Stimulated activated CD8-positive, alpha-beta memory T cell treated with anti-CD3 and anti-CD28 coated beads, Interleukin-12 subunit alpha, Interleukin-12 subunit beta, amount 100 ng/mL, for 24 hours (primary cell): ENCODE measurements around the gene GPR146.
"Not testable (repeated sequence)": the region's sequence is repeated elsewhere in the genome, so short reads cannot be mapped to it uniquely, and the experiment has no call there.

Experiments
- DNase-seq: peaks from one replicate; pipeline ENCODE4 v3.0.0-alpha.2; 2020; ENCODE audit errors: extremely low read depth

GPR146 gene

GRCh38 chr7:1044189-1045068, at the start of gene GPR146:
Gene GPR146, plus strand, starts transcription at chr7:1044546. Its CDS starts 12,970 bp downstream, at chr7:1057516.
- peak; percentile 84 for DNase-seq

- DNase-seq, result no peak
Measured at GRCh38 chr7:994592-995308, 49.6 kb upstream of the GPR146 start.

GRCh38 chr7:995571-995970, 48.8 kb upstream of the GPR146 start:
- no peak for DNase-seq

- DNase-seq, result no peak
Measured at GRCh38 chr7:996079-996872, 48.1 kb upstream of the GPR146 start.

GRCh38 chr7:997404-998395, 46.6 kb upstream of the GPR146 start:
- no peak for DNase-seq

- no peak for DNase-seq
Measured at GRCh38 chr7:999149-999879, 45.0 kb upstream of the GPR146 start.

GRCh38 chr7:999941-1000935, 44.1 kb upstream of the GPR146 start:
- no peak for DNase-seq

GRCh38 chr7:1001069-1001770, 43.1 kb upstream of the GPR146 start:
- DNase-seq, result not testable (repeated sequence)

GRCh38 chr7:1002026-1002425, 42.3 kb upstream of the GPR146 start:
- DNase-seq, result not testable (repeated sequence)

- not testable (repeated sequence) for DNase-seq
Measured at GRCh38 chr7:1002445-1002844, 41.9 kb upstream of the GPR146 start.

GRCh38 chr7:1004018-1004852, 40.1 kb upstream of the GPR146 start:
- DNase-seq, result no peak

GRCh38 chr7:1005303-1005702, 39.0 kb upstream of the GPR146 start:
- DNase-seq, result no peak

- no peak for DNase-seq
Measured at GRCh38 chr7:1007901-1008300, 36.4 kb upstream of the GPR146 start.

GRCh38 chr7:1008733-1009363, 35.5 kb upstream of the GPR146 start:
- no peak for DNase-seq

GRCh38 chr7:1009747-1010146, 34.6 kb upstream of the GPR146 start:
- DNase-seq, result no peak

- no peak for DNase-seq
Measured at GRCh38 chr7:1010226-1010625, 34.1 kb upstream of the GPR146 start.
